ENCODE data around the gene CTPS2.

The CTPS2 gene

GRCh38 chrX:16658284-16658683 is 54.2 kb downstream of the CTPS2 start:
- TF ChIP-seq CTCF (IDR thresholded peaks at IDR 0.05; ENCODE audit: unreplicated experiment in 3 of 3), result no peak
- no peaks in the 10 kb centered on the region for H3K9me3 Mint-ChIP-seq
- peaks cover 14% of the 10 kb centered on the region for H3K4me1 Mint-ChIP-seq
- H3K27ac Mint-ChIP-seq, result no peak overlapping the region
- H3K27me3 Mint-ChIP-seq (ENCODE audit: low read depth), result no peaks in the 10 kb centered on the region
- H3K36me3 Mint-ChIP-seq (ENCODE audit: low read depth), result peaks cover 51% of the 10 kb centered on the region
- H3K4me3 Mint-ChIP-seq, result no peak overlapping the region

GRCh38 chrX:16654093-16654492 is 58.4 kb downstream of the CTPS2 start:
- TF ChIP-seq CTCF (IDR thresholded peaks at IDR 0.05; ENCODE audit: unreplicated experiment in 3 of 3), result no peak
- H3K27ac Mint-ChIP-seq, result peak overlapping the region; percentile 27 to 45 (median 31)
- peaks cover 58% of the 10 kb centered on the region for H3K36me3 Mint-ChIP-seq (ENCODE audit: low read depth)
- H3K4me1 Mint-ChIP-seq, result peaks cover 14% of the 10 kb centered on the region
- no peak overlapping the region for H3K4me3 Mint-ChIP-seq
- H3K27me3 Mint-ChIP-seq (ENCODE audit: low read depth), result no peaks in the 10 kb centered on the region
- no peaks in the 10 kb centered on the region for H3K9me3 Mint-ChIP-seq

GRCh38 chrX:16653424-16653823 is 59.0 kb downstream of the CTPS2 start:
- H3K27ac Mint-ChIP-seq, result peak overlapping the region in 1 of 3 experiments; percentile 27
- peaks cover 14% of the 10 kb centered on the region for H3K4me1 Mint-ChIP-seq
- H3K4me3 Mint-ChIP-seq, result no peak overlapping the region
- TF ChIP-seq CTCF (IDR thresholded peaks at IDR 0.05; ENCODE audit: unreplicated experiment in 3 of 3), result no peak
- H3K9me3 Mint-ChIP-seq, result no peaks in the 10 kb centered on the region
- no peaks in the 10 kb centered on the region for H3K27me3 Mint-ChIP-seq (ENCODE audit: low read depth)
- peaks cover 60% of the 10 kb centered on the region for H3K36me3 Mint-ChIP-seq (ENCODE audit: low read depth)

GRCh38 chrX:16651391-16652024 is 61.0 kb downstream of the CTPS2 start:
- Mint-ChIP-seq H3K36me3 (ENCODE audit: low read depth) (peaks cover 58% of the 10 kb centered on the region), H3K9me3 (no peaks in the 10 kb centered on the region), H3K27me3 (ENCODE audit: low read depth) (no peaks in the 10 kb centered on the region), H3K4me3 (no peak overlapping the region), H3K27ac (peak overlapping the region in 1 of 3 experiments; percentile 7), H3K4me1 (peaks cover 14% of the 10 kb centered on the region)
- no peak for TF ChIP-seq CTCF (IDR thresholded peaks at IDR 0.05; ENCODE audit: unreplicated experiment in 3 of 3)

DNA sequence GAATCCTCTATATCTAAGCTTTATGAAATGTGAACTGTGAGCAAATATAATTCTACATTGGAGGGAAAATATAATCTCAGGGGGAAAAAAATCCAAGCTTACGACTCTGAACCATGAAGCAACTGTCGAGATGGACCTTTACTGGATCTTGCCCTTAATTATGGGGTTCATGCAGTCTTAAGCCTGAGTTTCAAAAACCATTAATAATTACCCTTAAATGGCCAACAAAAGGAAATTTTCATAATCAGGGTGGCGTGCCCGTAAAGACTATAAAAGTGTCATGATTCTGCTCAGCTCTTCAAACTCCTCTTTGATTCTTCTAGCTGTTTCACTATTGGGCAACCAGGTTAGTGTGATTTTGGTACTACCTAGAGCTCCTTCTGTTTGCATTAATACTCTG is 62.6 kb downstream of the CTPS2 start, which contains the start of gene S100G:
Gene S100G (plus strand): TSS at position 301 of the 400 bp plus-strand sequence. CDS start 849 bp downstream, outside the sequence.
- no peak for TF ChIP-seq CTCF (IDR thresholded peaks at IDR 0.05; ENCODE audit: unreplicated experiment in 3 of 3)
- Mint-ChIP-seq H3K4me1 (peaks cover 10% of the 10 kb centered on the region), H3K36me3 (ENCODE audit: low read depth) (peaks cover 61% of the 10 kb centered on the region), H3K4me3 (no peak within 1 kb of the TSS), H3K27ac (no peak within 1 kb of the TSS), H3K27me3 (ENCODE audit: low read depth) (no peaks in the 10 kb centered on the region), H3K9me3 (no peaks in the 10 kb centered on the region)

All from nephron (organoid).